ENCODE results near the gene NINJ1. TPM values are rescaled to one million over a fixed set of nuclear protein-coding genes. Genes with fewer than 3 reads are reported as not detected.

The NINJ1 gene
- 32.1 TPM for polyA plus RNA-seq (ENCODE audit: insufficient read length)

DNA sequence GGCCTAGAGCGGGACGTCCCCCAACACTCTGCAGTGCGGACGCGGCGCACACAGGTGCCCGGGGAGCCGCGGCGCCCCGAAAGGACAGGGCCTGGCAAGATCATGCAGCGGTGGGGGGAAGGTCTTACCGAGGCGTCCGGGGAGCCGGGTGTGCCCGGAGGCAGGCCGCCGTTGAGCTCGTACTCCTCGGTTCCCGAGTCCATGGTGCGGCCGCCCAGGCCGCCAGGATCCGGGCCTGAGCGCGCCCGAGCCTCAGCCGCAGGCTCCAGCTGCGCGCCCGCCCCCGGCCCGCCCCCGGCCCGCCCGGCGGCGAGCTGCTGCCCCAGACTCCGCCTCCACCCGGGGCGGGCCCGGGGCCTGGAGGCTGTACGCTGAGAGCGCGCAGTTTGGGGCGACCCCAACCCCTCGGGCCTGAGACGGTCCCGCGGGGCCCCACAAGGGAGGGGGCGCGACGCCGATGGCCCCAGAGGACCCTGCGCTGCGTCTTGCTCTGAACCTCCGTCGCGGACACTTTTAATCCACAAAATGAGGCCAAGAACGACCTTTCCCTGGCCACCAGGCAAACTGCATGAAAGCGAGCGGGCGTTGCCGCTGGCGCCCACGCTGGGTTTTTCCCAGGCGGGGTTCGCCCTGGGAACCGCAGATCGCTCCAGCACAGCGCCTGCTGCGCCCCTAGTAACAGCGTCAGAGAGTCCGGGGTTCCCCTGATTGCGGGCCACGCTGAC is at the start of gene NINJ1:
TSS of gene NINJ1 (minus strand) at position 237 of the 725 bp plus-strand sequence. CDS start at position 203, 34 bp downstream.
- peak; percentile 88 for DNase-seq

DNA sequence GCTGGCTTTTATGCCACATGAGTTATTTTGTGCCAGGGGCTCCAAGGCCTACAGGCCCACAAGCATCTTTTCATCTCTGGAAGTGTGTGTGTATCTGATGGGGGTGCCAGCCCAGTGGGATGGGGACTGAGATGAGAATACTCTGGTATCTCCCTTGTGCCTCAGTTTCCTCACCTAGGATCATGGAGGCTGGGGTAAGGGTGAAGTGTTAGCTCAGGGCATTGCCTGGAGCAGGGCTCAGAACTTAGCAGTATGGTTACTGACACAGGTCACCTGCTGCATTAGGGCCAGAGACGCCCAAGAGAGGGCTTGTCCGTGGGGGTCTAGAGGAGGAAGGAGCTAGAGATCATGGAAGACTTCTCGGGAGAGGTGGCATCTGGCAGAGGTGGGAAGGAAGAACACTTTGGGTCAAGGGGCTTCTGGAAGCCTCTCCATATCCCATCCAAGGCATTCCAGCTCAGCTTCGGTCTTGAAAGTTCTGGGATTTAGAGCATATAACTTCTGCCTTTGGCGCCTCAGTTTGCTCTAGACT is 49.1 kb upstream of the NINJ1 start:
- no peak for DNase-seq

GRCh38 chr9:93182572-93182971 is 48.5 kb upstream of the NINJ1 start:
- DNase-seq, result no peak

DNA sequence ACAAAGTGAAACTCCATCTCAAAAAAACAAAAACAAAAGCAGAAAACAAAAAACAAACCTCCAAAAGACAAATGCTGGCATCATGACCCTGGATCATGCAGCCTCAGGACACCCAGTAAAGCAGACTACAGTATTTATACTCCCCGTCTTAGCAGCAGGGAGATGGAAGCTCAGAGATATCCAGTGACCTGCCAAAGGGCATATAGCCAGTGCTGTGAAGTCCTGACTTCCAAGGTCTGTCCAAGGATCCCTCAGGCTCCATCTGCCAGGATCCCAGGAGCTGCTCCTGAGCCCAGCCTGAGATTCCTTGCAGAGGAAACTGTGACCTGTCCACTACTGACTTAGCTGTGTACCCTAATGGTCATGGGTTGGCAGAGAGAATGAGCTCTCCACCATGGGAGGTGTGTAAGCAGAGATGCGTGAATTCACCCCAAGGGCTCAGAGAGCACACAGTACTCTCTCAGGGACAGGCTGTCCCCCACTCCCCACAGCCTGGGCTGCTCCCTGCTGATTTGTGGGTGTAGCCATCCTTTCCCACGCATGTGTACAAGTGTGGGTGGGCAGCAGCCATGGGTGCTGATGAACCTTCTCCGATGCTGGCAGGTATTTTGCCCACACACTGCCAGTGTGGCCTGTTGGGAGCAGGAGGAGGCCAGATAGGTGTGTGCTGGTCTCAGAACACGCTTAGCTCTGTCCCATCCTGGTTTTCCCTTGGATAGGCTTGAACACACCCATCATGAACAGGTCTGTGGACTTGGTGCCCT is 47.8 kb upstream of the NINJ1 start:
- DNase-seq, result no peak

DNA sequence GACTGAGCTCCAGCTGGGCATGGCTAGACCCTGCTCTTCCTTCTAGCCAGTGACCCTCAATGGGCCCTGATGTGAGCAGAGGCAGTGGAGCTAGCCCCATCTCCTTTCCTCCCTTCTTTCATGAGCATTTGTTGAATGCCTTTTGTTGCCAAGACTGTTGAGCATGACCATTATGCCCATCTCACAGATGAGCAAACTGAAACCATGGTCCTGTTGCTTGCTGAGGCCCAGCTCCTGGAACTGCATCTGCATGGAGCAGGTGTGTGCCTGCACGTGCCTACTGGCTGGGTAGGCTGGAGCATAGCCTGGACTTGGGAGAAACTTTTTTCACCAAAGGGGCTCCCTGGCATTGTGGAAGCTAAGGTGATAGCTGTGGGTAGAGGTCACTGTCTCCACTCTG is 46.9 kb upstream of the NINJ1 start:
- no peak for DNase-seq

DNA sequence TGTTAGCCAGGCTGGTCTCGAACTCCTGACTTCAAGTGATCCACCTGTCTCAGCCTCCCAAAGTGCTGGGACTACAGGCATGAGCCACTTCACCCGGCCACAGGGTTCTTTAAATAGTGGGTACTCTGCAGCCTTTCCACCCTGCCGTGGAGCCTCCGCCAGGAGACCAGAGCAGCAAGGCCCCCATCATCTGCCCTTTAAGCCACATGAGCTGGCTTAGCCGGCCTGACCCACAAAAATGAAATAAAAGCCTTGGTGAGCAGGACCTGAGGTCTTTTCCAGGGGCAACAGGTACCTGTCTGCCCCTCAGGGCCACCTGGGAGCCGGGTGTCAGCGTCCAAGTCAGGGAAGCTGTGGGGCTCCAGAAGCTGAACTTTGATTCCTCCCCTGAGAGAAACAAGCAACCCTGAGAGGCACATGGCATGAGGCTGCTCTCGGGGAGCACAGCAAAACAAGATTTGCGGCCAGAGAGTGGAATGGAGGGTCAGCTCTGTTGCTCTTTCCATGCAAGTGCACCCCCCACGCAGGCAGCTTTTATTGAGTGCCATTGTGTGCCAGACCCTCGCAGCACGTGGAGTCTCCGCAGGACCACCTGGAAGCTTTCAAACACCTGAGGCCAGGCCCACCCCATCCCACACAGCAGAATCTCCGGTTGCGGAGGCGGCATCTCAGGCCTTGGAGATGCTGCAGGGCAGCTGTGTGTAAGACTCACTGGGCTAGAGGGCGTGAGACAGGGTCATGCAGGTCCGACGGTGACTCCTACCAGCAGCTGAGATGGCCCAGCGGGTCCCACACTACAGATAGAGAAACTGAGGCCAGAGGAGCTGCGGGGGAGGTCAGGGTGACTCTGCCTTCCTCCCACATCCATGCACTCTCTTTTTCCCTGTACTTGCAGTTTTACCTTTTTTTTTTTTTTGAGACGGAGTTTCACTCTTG is 45.1 kb upstream of the NINJ1 start:
- no peak for DNase-seq

DNA sequence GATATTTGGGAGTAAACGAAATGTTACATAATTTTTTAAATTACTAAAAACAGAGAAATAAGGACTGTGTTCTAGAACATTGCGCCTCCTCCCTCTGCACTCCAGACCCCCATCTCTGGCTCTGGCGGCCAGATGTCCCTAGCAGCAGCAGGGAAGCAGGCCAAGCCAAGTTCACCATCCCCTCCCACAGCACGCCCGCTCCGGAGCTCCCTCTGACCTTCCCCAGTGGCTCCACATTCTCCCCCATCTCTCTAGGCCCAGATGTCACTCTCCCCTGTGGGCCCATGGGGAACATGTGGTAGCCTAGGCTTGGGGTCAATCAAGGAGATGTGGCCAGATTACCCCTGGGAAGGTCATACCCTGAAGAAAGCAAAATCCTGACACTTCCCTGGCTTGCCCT is 43.6 kb upstream of the NINJ1 start:
- no peak for DNase-seq

DNA sequence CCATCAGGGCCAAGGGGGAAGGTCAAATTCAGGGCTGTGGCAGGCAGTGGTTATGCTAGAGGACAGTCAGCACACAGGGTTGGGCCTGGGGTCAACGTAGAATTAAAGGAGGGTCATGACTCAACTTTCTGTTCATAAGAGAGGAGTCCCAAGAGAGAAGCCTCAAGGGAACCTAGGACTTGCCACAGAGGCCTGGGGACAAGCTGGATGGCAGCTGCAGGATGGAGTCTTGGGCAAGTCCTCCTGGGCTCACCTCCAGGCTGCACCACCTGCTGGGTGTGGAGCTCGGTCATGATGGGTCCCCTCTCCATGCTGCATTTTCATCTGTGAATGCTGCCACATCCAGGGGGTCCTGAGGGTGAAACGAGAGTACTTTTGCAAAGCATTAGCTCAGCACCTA is 40.9 kb upstream of the NINJ1 start:
- DNase-seq, result no peak

- DNase-seq, result no peak
Observed at GRCh38 chr9:93173365-93174051, 39.5 kb upstream of the NINJ1 start.

DNA sequence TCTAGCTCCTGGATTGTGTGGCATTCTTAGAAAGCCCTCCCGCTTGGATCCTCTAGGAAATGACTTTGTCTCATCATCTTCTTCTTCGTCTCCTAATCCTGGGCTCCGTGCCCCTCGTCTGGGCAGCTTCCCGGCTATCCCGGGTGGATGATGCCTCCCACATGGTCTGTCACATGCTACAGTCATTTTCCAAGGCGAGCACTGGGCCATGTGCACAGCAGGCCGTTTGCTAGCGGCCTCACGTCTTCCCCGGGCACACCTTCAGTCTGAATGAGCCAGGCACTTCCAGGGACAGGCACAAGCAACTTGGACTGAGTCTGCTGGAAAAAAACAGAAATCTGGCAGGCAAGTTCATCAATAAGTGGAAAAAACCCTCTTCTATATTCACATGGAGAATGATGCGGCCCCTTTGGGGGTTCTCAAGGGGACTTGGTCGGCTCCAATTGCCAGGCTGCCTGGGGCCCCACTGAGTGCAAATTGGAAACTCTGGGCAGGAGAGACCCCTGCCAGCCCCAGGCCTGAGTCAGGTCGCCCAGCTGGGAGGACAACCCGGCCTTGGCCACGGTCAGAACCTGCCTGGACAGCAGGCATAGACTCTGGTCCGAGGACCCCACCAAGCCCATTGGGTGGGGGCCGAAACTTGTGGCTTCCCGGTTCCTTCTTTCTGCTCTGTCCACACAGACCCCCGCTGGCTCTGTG is 38.8 kb upstream of the NINJ1 start:
- DNase-seq, result peak; percentile 39

DNA sequence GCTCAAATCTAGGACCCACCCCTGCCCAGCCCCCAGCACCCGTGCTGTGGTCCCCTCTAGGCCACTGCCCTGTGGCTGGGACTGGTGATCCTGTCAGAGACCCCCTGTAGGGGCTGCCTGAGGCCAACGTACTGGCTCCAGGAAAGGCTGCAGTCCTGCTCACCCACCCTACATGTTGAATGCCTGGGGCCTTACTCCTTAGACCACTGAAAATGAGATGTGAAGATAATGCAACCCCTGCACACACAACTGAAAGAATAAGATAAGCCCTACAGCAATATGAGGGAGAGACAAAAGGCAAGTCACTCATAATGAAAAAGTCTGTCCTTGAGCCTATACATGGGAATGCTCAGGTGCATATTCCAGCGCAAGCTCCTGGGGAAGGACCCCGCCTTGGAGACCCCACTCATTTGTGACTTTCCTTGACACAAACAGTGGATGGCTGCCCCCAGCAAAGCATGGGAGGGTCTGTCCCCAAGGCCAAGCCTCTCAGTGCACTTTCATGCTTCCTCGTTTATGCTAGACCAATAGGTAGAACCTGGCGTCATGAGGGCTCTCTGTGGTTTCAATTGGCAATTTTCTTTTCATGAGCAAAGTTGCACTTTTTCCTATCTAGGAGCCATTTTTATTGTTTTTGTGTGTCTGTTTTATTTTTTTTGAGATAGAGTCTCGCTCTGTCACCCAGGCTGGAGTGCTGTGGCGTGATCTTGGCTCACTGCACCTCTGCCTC is 37.4 kb upstream of the NINJ1 start:
- DNase-seq, result no peak

DNA sequence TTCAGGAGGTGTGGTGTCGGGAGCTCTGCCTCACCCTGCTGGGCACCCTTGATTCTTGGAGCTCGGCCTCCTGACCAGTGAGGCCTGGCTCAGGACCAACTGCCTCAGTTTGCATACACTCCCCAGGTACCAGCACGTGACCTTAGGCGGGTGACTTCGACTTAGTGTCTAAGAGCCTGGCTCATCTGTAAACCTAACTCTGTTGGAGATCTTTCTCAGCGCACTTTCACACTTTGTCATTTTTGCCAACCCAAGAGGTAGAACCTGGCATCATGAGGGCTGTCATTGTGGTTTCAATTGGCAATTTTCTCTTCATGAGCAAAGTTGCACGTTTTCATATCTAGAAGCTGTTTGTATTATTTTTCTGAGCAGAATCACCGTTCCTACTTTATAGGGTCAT is 36.5 kb upstream of the NINJ1 start:
- DNase-seq, result no peak

DNA sequence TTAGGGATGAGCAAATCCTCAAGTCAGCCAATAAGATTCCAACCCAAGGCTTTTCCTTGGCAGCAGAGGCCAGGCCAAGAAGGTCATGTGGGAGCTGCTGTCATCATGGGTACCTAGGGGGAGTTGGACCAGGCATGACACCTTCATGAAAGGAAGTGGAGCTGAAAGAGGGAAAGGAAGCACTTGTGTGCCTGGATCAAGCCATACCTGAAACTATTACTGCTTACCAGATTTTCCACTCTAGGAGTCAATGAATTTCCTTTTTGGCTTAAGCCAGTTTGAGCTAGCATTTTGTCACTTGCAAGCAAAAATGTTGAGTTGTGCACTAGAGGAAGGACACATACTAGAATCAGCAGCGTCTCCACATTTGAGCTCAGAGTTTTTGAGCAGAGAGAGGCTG is 35.4 kb upstream of the NINJ1 start:
- DNase-seq, result no peak

- DNase-seq, result no peak
Observed at GRCh38 chr9:93168581-93168980, 34.5 kb upstream of the NINJ1 start.

- DNase-seq, result no peak
Observed at GRCh38 chr9:93167838-93168237, 33.8 kb upstream of the NINJ1 start.

DNA sequence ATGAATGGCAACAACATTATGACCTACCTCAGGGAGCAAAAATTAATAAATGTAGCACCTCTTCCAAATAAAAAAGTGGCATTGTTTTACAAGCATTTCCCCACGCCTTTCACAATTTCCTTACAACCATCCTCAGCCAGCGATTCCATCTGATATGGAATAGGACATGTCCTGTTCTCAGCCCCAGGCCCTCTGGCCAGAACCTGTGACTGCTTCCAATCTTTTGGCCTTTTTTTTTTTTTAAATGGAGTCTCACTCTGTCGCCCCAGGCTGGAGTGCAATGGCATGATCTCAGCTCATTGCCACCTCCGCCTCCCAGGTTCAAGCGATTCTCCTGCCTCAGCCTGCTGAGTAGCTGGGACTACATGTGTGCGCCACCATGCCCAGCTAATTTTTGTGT is 33.1 kb upstream of the NINJ1 start:
- no peak for DNase-seq

- DNase-seq, result no peak
Observed at GRCh38 chr9:93166699-93167098, 32.6 kb upstream of the NINJ1 start.

DNA sequence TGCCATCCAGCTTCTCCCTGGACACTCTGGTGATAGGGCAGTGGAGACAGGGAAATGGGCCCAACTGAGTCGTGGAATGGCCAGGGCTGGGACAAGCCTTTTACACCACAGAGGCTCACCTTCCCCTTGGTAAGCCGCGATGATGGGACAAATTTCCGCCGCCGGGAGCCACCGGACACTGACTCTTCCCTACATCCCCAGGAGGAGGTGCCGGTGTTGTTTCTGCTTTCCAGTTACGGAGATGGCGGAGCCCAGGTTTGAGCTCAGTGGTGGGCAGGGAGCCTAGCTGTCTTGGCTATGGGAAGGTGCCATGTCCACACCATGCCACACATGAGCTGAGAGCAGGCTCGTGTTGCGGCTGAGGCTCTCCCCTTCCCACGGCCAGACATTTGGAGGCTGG is 30.0 kb upstream of the NINJ1 start:
- DNase-seq, result no peak

GRCh38 chr9:93161786-93162562 is 27.9 kb upstream of the NINJ1 start:
- DNase-seq, result peak; percentile 63

All from hindlimb muscle (tissue), 1 donor.